Astrocyte of the hippocampus (primary cell): ENCODE results near the gene SAP25.

Source experiments
- DNase-seq: peaks from one replicate; pipeline ENCODE4 v3.0.0; 2011; ENCODE audit warnings: low read depth, low spot score

The SAP25 gene

DNA sequence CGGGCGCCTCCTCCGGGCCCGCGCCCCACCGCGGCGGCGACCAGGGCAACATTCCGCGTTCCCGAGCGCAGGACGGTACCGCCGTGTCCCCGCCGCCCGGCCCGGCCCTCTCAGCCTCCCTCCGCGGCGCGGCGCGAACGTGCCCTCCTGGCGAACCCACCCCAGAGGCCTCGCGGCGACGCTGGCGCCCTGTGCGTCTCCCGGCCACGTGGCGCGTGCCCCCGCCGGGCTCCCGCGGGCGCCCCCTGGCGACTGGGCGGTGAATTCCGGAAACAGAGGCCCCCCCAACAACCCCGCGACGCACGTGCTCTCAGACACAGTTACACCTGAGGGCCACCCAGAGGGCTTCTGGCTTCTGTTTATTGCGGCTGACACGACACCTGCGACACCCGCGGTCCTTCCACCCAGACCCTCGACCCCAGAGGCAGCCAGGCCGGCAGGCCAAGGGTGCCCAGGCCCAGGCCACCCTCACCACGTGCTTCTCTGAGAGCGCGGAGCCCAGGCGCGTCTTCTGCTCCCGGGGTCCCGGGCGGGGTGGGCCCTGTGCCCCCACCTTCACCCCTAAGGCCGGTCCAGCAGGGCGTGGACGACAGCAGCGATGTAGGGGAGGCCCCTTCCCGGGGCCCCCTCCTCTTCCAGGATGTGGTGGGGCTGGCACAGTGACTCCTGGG lies at the start of gene SAP25:
Gene SAP25 (minus strand): TSS at position 210 of the 671 bp plus-strand sequence. CDS start 158 bp downstream, at position 52.
- no peak for DNase-seq

DNA sequence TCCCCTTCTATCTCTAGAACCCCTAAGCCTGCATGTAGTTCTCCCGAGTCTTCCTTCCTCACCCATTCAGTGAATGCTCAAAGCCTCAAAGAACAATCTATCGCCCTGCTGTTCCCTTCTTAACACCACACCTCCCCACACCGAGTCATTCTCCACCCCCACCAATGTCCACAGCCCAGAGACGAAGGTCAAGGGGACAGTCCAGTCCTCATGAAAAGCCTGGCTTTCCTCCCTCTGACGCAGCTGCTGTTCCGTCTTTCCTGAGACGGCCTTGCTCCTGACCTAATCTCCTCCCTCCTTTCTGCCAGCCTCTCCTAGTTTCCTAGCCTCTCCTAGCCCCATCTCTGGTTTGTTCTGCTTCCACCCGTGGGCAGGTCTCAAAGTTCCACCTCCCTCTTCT lies 47.9 kb upstream of the SAP25 start:
- no peak for DNase-seq

DNA sequence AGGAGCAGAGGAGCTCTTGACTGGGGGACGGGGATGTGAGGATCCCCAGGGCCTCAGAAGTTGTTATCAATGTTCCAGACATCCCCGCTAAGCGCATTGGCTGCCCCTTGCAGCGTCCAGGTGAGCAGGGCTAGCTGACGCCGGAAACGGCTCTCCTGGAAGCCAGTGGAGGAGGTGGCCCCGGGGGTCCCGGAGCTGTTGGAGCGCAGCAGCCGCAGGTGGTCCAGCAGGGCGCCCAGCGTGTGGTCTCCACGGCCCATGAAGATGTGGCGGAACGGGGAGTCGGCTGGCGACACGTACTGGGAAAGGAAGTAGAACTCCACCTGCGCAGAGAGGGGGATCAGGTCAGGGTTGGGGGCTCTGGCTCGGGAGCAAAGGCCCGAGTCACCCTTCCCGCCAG lies 47.1 kb upstream of the SAP25 start:
- no peak for DNase-seq

DNA sequence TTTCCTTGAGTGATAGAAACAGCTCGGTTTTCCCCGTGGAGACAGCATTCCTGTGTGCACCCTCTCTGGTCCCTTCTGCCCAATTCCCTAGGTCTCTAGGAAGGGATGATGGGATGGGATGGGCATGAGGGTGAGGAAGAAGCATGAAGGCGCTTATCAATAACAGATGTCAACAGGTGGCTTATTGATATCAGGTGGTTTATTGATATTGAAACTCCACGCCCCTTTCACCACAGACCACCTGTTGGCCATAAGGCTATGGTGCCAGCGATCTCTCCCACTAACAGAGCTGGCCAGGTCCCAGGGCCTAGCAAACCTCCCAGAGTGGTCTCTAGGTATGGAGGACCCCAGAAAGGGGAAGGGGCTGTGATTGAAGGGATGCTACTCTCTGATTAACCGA lies 46.5 kb upstream of the SAP25 start:
- DNase-seq: no peak

DNA sequence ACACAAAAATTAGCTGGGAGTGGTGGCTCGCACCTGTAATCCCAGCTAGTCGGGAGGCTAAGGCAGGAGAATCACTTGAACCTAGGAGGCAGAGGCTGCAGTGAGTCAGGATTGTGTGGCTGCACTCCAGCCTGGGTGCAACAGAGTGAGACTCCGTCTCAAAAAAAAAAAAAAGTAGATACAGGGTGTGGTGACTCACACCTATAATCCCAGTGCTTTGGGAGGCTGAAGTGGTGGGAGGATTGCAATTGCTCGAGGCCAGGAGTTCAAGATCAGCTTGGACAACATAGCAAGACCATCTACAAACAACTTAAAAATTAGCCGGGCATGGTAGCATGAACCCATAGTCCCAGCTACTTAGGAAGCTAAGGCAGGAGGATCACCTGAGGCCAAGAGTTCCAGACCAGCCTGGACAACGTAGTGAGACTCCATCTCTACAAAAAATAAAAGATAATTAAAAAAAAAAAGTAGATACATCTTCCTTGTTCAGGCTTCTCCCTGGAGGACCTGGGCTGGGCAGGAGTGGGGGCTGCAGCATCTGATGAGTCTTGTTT lies 40.7 kb upstream of the SAP25 start:
- DNase-seq: no peak

DNA sequence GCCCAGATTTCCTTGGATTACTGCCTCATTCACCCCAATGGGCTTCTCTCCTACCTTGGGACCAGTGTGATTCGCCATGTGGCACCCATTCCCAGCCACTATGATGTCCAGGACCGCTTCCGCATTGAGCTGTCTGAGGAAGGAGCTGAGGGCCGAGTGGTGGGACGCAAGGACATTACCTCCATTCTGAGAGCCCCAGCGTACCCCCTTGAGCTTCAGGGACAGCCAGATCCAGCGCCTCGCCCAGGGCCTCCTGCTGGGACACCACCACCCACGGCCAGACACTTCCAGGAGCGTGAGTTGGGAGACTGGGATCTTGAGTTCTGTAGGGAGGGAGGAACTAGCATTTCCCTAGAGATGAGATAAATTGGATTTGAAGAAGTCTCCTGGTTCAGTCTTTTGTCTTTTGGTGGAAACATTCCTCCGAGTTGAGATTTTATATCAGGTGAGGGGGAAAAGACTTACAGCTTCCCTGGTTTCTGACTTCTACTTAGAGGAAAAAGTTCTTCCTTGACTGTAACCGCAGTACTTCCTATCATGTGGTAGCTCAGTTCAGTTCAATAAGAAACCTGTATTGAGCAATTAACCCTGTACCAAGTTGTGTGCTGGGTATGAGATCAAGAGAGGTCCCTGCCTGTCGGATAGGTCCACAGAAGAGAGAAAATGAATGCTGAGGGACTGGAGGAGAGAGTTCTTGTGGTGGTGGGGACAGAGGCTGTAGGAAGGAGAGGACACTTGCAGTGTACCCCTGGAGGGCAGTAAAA lies 39.9 kb upstream of the SAP25 start:
- no peak for DNase-seq

DNA sequence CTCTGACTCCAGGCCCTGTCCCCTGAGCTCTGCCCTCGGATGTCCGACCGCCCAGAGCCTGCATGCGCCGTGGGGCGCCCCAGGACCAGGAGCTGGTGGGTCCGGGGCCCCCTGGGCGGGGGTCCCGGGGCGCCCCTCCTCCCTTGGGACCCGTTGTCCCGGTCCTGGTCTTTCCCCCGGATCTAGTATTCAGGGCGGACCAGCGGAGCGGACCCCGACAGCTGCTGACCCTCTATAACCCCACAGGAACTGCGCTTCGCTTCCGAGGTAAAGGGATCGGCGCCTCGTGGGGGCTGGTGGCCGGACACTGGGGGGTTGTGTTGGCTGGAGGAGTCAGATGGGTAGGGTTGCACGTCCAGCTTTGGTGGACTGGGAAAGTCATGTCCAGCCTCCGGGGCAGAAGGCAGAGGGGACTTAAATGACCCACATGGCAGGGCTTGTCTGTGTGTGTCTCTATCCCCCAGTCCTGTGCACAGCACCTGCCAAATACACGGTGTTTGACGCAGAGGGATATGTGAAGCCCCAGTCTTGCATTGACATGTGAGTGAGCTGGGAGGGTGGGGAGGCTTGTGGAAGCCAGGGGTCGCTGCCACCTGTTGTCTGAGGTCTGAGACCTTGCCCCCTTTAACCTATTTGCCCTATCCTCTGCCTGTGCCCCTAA lies 39.2 kb upstream of the SAP25 start:
- DNase-seq: peak; percentile 26

DNA sequence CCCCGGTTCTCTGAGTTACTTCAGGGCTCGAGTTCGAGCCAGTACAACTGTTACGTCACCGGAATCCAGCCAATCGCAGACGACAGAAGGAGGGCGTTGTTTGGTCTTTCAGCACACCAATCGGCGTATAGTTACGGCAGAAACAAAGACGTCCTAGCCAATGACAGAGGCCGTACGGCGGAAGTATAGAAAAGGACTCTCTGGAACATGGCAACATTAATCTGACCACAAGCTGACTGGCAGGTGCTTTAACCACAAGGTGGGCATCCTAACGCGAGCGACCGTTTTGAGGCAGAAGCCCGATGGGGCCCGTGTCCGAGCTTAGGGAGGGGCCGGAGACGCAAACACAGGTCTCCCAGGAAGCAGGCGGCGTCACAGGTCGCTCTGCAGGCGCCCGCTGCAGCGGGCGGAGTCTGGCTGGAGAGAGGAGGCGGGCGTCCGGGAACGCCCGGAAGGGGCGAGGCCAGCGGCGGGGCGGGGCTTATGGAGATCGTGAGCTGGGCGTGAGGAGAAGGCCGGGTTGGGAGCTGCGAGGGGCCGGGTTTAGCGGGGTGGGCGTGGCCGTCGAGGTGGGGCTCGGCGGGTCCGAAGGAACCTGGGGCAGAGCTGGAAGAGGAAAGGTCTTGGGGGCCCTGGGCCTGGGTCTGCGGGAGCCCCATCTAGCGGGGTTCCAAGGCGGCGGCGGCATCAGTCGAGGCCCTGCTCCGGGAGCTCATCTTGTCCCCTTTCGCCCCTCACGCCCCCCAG lies 38.5 kb upstream of the SAP25 start, which contains the start of gene MOSPD3:
Gene MOSPD3 (plus strand): TSS at position 558 of the 747 bp plus-strand sequence. CDS start 252 bp downstream, outside the sequence.
- DNase-seq: peak; percentile 99

DNA sequence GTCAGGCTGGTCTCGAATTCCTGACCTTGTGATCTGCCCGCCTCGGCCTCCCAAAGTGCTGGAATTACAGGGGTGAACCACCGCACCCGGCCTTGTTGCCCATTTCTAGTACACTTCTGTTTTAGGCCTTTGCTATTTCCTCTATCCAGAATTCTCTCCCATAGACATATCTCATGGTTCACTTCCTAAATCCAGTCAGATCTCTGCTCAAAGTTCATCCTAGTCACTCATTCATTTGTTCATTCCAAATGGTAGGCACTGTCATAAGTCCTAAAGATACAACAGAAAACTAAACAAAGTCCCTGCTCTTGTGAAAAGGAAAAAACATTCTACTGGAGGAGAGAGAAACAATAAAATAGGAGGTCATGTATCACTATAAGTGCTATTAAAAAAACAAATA lies 36.3 kb upstream of the SAP25 start:
- DNase-seq: no peak

DNA sequence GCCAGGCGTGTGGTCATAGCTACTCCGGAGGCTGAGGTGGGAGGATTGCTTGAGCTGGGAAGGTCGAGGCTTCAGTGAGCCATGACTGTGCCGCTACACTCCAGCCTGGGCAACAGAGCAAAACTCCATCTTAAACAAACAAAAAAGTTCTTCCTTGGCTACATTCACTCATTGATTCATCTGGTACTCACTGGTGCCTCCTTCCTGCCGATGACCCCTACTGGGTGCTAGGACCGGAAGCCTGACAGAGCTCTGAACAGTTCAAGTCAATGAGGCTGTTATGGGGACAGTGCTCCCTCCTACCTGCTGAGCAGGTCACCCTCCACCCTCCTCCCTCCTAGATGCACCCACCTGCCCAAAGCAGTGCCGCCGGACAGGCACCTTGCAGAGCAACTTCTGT lies 33.4 kb upstream of the SAP25 start:
- DNase-seq: no peak

DNA sequence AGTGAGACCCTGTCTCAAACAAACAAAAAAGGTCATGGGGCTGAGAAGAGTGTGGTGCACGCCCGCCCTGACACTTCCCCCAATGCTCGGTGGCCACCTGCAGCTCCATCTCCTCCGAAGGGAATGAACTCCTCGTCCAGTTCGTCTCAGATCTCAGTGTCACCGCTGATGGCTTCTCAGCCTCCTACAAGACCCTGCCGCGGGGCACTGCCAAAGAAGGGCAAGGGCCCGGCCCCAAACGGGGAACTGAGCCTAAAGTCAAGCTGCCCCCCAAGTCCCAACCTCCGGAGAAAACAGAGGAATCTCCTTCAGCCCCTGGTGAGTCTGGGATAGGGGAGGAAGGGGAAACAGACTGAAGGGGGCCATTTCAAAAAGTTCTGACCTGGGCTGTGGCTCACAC lies 32.6 kb upstream of the SAP25 start:
- no peak for DNase-seq

DNA sequence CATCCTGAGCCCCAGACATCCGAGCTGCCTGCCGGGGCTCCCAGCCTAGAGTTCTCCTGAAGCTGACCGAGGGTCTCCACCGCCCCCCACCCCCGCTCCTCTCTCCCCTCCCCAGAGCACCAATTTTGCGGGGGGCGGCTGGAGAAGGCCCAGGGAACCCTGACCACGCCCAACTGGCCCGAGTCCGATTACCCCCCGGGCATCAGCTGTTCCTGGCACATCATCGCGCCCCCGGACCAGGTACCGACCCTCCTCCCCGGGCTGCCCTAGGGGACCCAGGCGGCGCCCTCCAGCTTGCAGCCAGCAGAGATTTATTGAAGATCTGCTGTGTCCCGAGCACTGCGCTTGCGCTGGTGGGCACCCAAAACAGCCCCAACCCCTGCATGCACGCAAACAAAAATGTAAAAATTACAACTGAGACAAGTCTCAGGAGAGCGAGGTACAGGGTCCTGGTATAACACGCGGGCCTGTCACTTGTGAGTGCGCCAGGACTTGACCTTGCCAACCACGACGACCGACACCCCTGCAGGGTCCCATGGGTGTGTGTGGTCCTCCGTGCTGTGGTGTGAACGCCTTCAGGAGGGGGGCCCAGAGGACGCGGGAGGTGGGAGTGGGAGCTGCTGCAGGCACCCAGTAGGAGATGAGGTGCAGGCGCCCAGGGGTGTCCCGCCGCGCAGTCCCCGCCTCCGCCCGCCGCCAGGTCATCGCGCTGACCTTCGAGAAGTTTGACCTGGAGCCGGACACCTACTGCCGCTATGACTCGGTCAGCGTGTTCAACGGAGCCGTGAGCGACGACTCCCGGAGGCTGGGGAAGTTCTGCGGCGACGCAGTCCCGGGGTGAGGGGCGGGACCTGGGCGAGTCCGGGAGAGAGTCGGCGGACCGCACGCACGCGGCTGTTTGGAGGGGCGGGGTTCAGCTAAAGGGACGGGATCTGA lies 31.5 kb upstream of the SAP25 start:
- peak; percentile 56 for DNase-seq

DNA sequence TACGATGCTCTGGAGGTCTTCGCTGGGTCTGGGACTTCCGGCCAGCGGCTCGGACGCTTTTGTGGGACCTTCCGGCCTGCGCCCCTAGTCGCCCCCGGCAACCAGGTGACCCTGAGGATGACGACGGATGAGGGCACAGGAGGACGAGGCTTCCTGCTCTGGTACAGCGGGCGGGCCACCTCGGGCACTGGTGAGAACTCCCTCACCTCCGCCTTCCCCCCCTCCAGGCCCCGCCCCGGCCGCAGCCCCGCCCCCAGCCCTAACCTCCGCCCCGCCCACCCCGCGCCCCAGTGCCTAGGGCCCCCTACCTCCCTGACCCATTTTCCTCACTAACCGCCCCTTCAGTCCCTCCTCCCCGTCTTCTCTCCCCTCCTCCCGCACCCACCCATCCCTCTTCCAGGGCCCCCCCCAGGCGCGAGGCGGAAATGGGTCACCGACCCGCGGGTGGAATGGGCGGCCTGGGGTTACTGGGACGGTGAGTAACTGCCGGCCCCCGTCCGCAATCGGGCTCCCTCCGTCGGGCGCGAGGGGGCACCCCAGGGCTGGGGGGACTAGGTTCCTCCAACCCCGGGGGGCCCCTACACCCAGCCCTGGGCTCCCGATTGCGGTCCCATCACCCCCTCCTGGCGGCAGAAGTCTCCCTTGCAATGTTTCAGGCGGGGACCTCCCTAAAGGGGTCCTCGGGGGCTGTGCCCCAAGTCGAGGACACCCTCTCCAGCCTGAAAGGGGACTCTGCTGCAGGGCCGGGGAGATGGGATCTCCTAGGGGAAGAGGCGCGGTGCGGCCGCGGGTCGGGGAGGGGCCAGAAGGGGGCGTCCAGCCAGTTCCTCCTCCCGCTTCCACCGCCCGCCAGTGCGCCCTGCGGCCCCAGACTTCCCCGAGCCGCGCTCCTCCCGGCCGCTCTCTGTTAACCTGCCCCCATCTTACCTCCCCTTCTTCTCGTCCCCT lies 30.6 kb upstream of the SAP25 start:
- DNase-seq: peak; percentile 87

DNA sequence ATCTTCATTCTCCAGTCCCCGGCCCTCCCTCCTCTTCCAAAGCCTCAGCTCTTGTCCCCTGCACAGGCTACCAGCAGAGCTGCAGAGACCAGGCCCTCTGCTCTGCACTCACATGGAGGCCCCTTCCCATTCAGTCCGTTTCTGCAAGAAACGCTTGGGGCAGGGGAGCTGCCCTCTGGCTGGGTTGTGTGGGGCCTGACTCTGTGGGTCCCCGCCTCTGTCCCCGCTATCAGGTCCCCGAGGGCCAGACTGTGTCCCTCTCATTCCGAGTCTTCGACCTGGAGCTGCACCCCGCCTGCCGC lies 30.0 kb upstream of the SAP25 start:
- peak; percentile 50 for DNase-seq

DNA sequence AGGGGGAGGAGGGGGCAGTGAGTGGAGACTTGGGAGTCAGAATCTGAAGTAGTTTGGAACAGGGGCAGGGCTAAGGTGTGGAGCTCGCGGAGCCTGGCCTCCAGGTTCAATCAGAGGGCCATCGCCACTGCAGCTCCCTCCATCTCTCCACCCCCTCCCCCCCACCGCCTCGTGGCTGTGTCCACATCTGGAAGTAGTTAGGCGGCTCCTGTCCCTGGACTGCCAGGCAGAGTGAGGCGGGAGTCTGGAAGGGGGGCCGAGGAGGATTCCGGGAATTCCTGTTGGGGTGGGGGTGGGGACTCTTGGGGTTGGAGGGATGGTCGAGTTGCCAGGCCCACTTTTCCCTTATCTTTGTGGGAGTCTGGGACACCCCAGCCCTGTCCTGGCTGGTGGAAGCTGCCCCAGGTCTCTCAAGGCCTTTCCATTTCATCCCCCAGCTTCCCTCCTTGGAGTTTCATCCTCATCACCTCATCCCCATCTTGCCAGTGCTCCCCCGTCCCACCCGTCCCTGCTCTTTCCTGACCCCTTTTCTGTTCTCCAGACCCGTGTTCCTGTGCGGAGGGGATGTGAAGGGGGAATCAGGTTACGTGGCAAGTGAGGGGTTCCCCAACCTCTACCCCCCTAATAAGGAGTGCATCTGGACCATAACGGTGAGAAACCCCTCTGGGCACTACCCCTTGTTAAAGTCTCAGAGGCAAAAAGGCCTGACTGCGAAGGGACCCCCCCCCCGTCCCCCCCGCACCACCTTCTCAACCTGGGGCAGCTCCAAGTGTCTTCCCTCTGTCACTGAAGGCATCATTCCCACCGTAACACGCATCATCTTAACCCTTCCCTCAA lies 29.4 kb upstream of the SAP25 start:
- peak; percentile 80 for DNase-seq

DNA sequence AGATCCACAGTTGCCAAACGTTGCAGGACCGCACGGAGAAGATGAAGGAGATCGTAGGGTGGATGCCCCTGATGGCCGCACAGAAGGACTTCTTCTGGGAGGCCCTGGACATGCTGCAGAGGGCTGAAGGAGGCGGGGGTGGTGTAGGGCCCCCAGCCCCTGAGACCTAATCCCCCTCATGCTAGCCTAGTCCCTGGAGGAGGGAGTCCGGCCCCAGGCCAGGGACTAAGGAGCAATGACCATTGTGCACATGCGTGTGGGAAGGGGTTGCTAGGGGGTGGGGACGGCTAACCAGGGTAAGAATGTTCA lies 27.0 kb upstream of the SAP25 start:
- no peak for DNase-seq

DNA sequence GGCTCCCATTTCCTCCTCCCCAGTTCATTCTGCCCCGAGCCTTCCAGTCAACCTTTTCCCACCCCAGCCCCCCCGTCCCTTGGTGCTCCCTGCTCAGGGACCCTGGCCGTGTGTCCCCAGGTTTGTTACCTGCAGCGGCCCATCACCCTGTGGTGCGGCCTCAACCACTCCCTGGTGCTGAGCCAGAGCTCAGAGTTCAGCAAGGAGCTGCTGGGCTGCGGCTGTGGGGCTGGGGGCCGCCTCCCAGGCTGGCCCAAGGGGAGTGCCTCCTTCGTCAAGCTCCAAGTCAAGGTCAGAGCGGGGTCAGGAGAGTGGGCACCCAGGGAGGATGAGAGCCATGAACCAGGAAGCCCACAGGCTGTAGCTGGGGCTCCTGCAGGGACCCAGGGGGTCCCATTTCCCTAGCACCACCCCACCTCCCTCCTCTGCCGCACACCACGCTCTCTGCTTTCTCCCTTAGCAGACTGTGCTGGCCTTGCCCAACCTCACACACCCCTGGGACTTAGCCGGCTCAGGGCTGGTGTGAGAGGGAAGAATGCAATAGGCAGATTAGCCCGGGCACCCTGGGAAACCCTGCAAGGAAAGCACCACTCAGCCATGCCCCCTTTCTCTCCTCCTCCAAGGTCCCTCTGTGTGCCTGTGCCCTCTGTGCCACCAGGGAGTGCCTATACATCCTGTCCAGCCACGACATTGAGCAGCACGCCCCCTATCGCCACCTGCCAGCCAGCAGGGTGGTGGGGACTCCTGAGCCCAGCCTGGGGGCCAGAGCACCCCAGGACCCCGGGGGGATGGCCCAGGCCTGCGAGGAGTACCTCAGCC lies 26.4 kb upstream of the SAP25 start:
- no peak for DNase-seq

DNA sequence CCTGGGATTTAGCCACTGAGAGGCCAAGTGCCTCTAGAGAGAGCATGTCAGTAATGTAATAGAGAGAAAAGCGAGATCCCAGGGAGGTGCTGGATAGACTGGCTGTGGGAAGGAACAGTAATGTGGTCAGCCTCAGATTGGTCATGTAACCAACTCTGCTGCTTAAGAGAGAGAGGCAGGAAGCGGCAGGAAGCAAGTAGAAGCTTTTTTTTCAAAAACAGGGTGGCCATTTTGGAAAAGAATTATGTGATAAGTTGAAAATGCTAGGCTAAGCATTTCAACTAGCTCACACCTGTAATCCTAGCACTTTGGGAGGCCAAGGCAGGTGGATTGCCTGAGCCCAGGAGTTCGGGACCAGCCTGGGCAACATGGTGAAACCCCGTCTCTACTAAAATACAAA lies 24.7 kb upstream of the SAP25 start:
- peak; percentile 44 for DNase-seq
